Brain microvascular endothelial cell (primary cell): ENCODE data around the gene TNFRSF18.

Experiments used
- DNase-seq: peaks from one replicate; pipeline ENCODE4 v3.0.0-alpha.2; 2020
- H3K27ac ChIP-seq: fragments of 250-450 bp; sonication (Bioruptor Pico); 2 replicates; pipeline ENCODE4 v1.5.1; 2020; ENCODE audit warnings: mild to moderate bottlenecking, moderate library complexity
- H3K27me3 ChIP-seq: fragments of 250-450 bp; sonication (Bioruptor Pico); replicated peaks from 2 replicates; pipeline ENCODE4 v1.5.1; 2020; ENCODE audit warnings: mild to moderate bottlenecking
- H3K36me3 ChIP-seq: fragments of 250-450 bp; sonication (Bioruptor Pico); replicated peaks from 2 replicates; pipeline ENCODE4 v1.5.1; 2020; ENCODE audit warnings: mild to moderate bottlenecking
- H3K4me3 ChIP-seq: 2 replicates; pipeline ENCODE4 v1.5.1; 2011; ENCODE audit warnings: low read depth, mild to moderate bottlenecking, control low read depth, low read length, moderate library complexity
- CTCF ChIP-seq: IDR thresholded peaks from 2 replicates; pipeline ENCODE4 v1.5.1; 2011; ENCODE audit warnings: low read depth, mild to moderate bottlenecking, moderate library complexity, low read length, control low read depth, inconsistent platforms; ENCODE audit errors: missing control alignments
- in situ Hi-C: cut with HindIII; loops from 2 replicates; pipeline ENCODE4 v1.10.0; 2017; ENCODE audit warnings: low sequenced_read_pairs, low pct_ligation_motif_present

TNFRSF18 gene

GRCh38 chr1:1206376-1206965 is at the start of gene TNFRSF18:
Gene TNFRSF18 (minus strand): TSS chr1:1206592. CDS start chr1:1206571, 21 bp downstream.
- Histone ChIP-seq H3K36me3 (no peaks in the 10 kb centered on the region), H3K27me3 (peaks cover 20% of the 10 kb centered on the region), H3K27ac (no peak within 1 kb of the TSS), H3K4me3 (no peak within 1 kb of the TSS)
- in situ Hi-C loops = no loop called here
- no peak for DNase-seq
- no peak for TF ChIP-seq CTCF

GRCh38 chr1:1255611-1256010 is 49.2 kb upstream of the TNFRSF18 start:
- H3K27me3 ChIP-seq = no peaks in the 10 kb centered on the region
- in situ Hi-C loops = no loop called here
- H3K4me3 ChIP-seq = no peak overlapping the region
- no peak for DNase-seq
- no peak for TF ChIP-seq CTCF
- H3K36me3 ChIP-seq = peaks cover 50% of the 10 kb centered on the region
- no peak overlapping the region for H3K27ac ChIP-seq

DNA sequence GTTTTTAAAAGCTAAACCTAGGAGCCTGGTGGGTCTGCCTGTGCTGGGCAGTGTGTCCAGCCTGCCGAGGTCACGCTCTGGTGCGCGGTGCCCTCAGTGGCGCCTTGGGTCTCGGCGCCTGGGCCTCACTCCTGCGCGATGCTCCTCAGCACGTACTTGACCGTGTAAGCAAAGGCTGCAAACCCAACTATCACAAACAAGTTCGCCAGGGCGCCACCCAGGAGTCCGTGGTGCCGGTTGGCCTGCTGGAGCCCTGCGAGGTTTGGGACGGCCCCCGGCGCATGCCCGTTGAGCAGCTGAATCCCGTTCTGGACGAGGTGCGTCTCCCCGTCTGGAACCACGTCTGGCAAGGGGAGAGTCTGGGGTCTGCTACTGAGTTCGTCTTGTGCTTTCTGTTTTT is 48.7 kb upstream of the TNFRSF18 start:
- no peak for TF ChIP-seq CTCF
- Histone ChIP-seq H3K27me3 (no peaks in the 10 kb centered on the region), H3K36me3 (peaks cover 50% of the 10 kb centered on the region), H3K4me3 (no peak overlapping the region), H3K27ac (no peak overlapping the region)
- DNase-seq = no peak
- in situ Hi-C loops = no loop called here

GRCh38 chr1:1254667-1254998 is 48.2 kb upstream of the TNFRSF18 start:
- Histone ChIP-seq H3K27ac (no peak overlapping the region), H3K27me3 (no peaks in the 10 kb centered on the region), H3K4me3 (no peak overlapping the region), H3K36me3 (peaks cover 46% of the 10 kb centered on the region)
- in situ Hi-C loops = no loop called here
- no peak for DNase-seq
- TF ChIP-seq CTCF = no peak

- DNase-seq = no peak
- Histone ChIP-seq H3K27ac (no peak overlapping the region), H3K4me3 (no peak overlapping the region), H3K27me3 (no peaks in the 10 kb centered on the region), H3K36me3 (peaks cover 42% of the 10 kb centered on the region)
- no peak for TF ChIP-seq CTCF
- in situ Hi-C loops = no loop called here
Observed at GRCh38 chr1:1253972-1254666, 47.7 kb upstream of the TNFRSF18 start.

DNA sequence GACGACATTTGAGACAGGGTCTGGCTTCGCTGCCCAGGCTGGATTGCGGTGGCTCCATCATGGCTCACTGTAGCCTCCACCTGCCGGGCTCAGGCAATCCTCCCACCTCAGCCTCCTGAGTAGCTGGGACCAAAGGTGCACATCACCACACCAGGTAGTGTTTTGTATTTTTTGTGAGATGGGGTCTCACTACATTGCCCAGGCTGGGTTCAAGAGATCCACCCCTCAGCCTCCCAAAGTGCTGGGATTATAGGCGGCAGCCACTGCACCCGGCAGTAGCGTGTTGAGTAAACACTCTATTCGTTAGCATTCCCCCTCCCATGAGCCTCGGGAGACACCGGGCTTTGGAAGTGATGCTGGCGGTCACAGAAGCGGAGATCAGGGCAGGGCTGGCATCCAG is 46.9 kb upstream of the TNFRSF18 start:
- in situ Hi-C loops = no loop called here

More for the DNA sequence above, 46.9 kb upstream of the TNFRSF18 start:
- DNase-seq = no peak
- H3K27ac ChIP-seq = no peak overlapping the region
- TF ChIP-seq CTCF = no peak
- no peak overlapping the region for H3K4me3 ChIP-seq
- H3K27me3 ChIP-seq = no peaks in the 10 kb centered on the region
- H3K36me3 ChIP-seq = peaks cover 37% of the 10 kb centered on the region
